Fibroblast of pulmonary artery (primary cell): ENCODE measurements around the gene SIL1.

Experiments used
- DNase-seq: peaks from one replicate; pipeline ENCODE4 v3.0.0-alpha.2; 2010; ENCODE audit warnings: low read depth
- H3K4me3 ChIP-seq: replicated peaks from 2 replicates; pipeline ENCODE4 v1.5.1; 2011; ENCODE audit warnings: low read depth, mild to moderate bottlenecking, control low read depth, low read length, moderate library complexity
- CTCF ChIP-seq: IDR thresholded peaks from 2 replicates; pipeline ENCODE4 v1.5.1; 2011; ENCODE audit warnings: mild to moderate bottlenecking, control low read depth, low read length, inconsistent platforms; ENCODE audit errors: missing control alignments

Gene SIL1

GRCh38 chr5:138981131-138981530, 217.0 kb downstream of the SIL1 start:
- TF ChIP-seq CTCF = no peak
- DNase-seq = peak; percentile 71
- H3K4me3 ChIP-seq = no peak overlapping the region

GRCh38 chr5:138980441-138980840, 217.7 kb downstream of the SIL1 start:
- DNase-seq = no peak
- no peak for TF ChIP-seq CTCF
- H3K4me3 ChIP-seq = no peak overlapping the region

- TF ChIP-seq CTCF = no peak
Measured at GRCh38 chr5:138979684-138980280, 218.4 kb downstream of the SIL1 start.

GRCh38 chr5:138978581-138978980, 219.6 kb downstream of the SIL1 start:
- DNase-seq = no peak
- TF ChIP-seq CTCF = no peak

More at GRCh38 chr5:138979684-138980280, 218.4 kb downstream of the SIL1 start:
- H3K4me3 ChIP-seq = no peak overlapping the region
- DNase-seq = no peak

GRCh38 chr5:138978080-138978479, 220.1 kb downstream of the SIL1 start:
- TF ChIP-seq CTCF = no peak
- H3K4me3 ChIP-seq = no peak overlapping the region
- peak; percentile 18 for DNase-seq

More at GRCh38 chr5:138978581-138978980, 219.6 kb downstream of the SIL1 start:
- no peak overlapping the region for H3K4me3 ChIP-seq

- DNase-seq = peak; percentile 94
- TF ChIP-seq CTCF = no peak
- no peak overlapping the region for H3K4me3 ChIP-seq
Measured at GRCh38 chr5:138975098-138975847, 222.9 kb downstream of the SIL1 start.
